Measurements from ENCODE around the gene ITIH1.

DNA sequence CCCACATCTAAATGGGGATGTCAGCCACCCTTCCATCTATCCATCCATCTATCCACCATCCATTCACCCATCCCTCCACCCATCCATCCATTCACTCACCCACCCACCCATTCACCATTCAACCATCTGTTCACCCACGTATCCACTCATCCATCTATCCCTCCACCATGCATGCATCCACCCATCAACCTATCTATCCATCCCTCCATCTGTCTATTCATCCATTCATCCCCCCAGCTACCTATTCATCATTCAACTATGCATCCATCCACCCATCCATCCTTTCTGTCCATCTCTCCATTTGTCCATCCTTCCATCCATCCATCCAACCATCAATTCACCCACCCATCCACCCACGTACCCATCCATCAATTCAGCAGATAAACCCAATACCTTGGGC, 31.8 kb downstream of the ITIH1 start:
- TF ChIP-seq EZH2 (IDR thresholded peaks at IDR 0.05; ENCODE audit: low read depth), result no peak
- TF ChIP-seq, protein P1, sequence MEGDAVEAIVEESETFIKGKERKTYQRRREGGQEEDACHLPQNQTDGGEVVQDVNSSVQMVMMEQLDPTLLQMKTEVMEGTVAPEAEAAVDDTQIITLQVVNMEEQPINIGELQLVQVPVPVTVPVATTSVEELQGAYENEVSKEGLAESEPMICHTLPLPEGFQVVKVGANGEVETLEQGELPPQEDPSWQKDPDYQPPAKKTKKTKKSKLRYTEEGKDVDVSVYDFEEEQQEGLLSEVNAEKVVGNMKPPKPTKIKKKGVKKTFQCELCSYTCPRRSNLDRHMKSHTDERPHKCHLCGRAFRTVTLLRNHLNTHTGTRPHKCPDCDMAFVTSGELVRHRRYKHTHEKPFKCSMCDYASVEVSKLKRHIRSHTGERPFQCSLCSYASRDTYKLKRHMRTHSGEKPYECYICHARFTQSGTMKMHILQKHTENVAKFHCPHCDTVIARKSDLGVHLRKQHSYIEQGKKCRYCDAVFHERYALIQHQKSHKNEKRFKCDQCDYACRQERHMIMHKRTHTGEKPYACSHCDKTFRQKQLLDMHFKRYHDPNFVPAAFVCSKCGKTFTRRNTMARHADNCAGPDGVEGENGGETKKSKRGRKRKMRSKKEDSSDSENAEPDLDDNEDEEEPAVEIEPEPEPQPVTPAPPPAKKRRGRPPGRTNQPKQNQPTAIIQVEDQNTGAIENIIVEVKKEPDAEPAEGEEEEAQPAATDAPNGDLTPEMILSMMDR (conservative IDR thresholded peaks at IDR 0.05), result no peak
